RWPE1 (cell line): ENCODE measurements around the gene ARID1B.

Experiments
- CTCF ChIA-PET: fragments of 350-600 bp; sonication (Branson Sonifier 250); formaldehyde crosslinking; extraction: SDS; loops from one replicate; lab custom pipeline; 2021; lab: Yijun Ruan, JAX
- POLR2A ChIA-PET: fragments of 400-600 bp; formaldehyde crosslinking; extraction: SDS; loops from one replicate; lab custom pipeline; 2020; ENCODE audit warnings: antibody characterized with exemption; ENCODE audit not compliant: low non-redundant PET; lab: Yijun Ruan, JAX
- DNase-seq: peaks from one replicate; pipeline ENCODE4 v3.0.0; 2012; ENCODE audit warnings: low spot score
- H3K27ac ChIP-seq: fragments of 450-650 bp; 2 replicates; pipeline ENCODE4 v1.5.1; 2017
- TF ChIP-seq, protein P1 (sequence below): fragments of 450-650 bp; conservative IDR thresholded peaks from 2 replicates; pipeline ENCODE4 v1.5.1; 2017; ENCODE audit warnings: low read depth, mild to moderate bottlenecking

ARID1B gene

GRCh38 chr6:157049133-157049532 lies 272.0 kb downstream of the ARID1B start:
- no peak for DNase-seq
- POLR2A ChIA-PET, result no interaction called here
- TF ChIP-seq, protein P1, sequence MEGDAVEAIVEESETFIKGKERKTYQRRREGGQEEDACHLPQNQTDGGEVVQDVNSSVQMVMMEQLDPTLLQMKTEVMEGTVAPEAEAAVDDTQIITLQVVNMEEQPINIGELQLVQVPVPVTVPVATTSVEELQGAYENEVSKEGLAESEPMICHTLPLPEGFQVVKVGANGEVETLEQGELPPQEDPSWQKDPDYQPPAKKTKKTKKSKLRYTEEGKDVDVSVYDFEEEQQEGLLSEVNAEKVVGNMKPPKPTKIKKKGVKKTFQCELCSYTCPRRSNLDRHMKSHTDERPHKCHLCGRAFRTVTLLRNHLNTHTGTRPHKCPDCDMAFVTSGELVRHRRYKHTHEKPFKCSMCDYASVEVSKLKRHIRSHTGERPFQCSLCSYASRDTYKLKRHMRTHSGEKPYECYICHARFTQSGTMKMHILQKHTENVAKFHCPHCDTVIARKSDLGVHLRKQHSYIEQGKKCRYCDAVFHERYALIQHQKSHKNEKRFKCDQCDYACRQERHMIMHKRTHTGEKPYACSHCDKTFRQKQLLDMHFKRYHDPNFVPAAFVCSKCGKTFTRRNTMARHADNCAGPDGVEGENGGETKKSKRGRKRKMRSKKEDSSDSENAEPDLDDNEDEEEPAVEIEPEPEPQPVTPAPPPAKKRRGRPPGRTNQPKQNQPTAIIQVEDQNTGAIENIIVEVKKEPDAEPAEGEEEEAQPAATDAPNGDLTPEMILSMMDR, result no peak
- CTCF ChIA-PET, result interaction anchor here (0.5 to 0.6 kb wide), 2 partner anchors 37 to 124 kb away, joined by 3 read pairs; no protein-coding TSS in a partner anchor
- no peak overlapping the region for H3K27ac ChIP-seq

DNA sequence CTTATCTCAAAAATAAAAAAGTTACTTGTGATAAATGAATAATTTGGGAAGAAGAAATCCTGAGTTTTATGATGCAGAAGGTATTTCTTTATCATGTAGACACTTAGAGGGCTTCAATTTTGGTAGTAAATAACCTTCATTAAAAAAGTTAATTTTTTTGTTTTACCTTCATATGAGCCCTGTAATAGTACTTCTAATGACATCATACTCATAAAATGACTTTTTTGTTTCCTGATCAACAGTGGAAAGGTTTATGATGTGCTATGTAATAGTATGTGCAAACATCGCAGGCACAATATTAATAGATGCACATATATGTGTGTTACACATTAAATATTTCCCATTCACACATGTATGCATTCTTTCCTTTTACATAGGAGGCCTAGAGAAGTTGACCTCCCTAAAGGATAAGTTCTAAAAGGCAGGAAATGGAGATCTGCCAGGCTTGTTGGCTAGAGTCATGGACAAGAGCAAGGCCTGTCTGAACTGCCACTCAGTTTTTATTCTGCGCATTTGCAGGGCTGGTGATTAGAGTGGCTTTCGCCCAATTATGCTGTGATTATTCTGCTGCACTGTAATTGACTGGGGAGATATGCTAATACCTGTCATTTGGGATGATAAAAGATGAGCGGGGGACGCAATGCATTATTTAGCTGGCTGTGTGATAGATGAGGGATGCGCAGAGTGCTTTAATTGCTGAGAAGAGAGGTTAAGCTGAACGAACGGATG lies 273.5 kb downstream of the ARID1B start:
- H3K27ac ChIP-seq, result no peak overlapping the region
- DNase-seq, result no peak
- ChIA-PET CTCF (no interaction called here), POLR2A (no interaction called here)
- TF ChIP-seq, protein P1, result no peak

DNA sequence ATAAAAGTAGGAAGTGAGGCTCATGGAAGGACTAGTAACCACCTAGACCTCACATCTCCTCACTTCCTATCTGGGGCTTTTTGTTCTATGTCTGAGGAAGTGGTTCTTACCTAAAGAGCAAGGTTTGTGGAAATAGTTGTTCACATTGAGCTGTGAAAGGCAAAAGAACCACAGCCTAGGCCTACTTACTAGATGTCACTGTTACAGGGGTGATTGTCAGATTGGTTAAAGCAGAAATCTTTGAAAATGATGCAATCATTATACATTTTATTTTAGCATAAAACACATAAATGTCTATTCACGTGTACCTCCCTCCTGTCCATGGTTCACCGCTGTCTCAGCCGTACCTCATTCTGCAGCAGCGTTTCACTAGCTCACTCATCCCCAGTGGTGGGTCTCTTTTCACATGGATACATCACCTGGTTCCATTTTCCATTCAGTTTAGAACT lies 277.4 kb downstream of the ARID1B start:
- no peak overlapping the region for H3K27ac ChIP-seq
- ChIA-PET CTCF (interaction anchor here (1.4 kb wide), 1 partner anchor 20 kb away, joined by 3 read pairs; no protein-coding TSS in a partner anchor), POLR2A (no interaction called here)

GRCh38 chr6:157055863-157056262 lies 278.7 kb downstream of the ARID1B start:
- H3K27ac ChIP-seq, result no peak overlapping the region
- ChIA-PET CTCF (interaction anchor here (0.8 to 1.4 kb wide), 2 partner anchors 21 to 345 kb away, joined by 3 to 4 read pairs; no protein-coding TSS in a partner anchor), POLR2A (no interaction called here)
- TF ChIP-seq, protein P1, result no peak
- DNase-seq, result no peak

More for the DNA sequence above, 277.4 kb downstream of the ARID1B start:
- TF ChIP-seq, protein P1, result no peak
- DNase-seq, result no peak

DNA sequence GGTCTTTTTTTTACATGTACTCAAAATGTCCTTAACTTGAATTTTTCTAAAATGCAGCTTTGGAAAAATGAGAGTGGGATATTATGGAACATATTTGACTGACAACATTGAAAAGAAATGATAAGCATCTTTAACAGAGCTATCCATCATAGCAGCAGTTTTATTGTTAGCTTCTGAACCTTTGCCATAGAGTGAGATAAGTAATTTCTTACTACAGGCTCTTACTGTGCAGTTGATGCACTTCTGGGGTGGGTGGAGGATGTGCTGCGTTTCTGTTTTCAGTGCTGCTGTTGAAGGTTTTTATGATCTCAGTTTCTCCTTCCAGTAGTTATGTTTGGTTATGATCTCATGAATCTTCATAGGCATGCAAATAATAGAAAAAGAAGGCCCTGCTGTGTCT lies 279.1 kb downstream of the ARID1B start:
- H3K27ac ChIP-seq, result no peak overlapping the region
- POLR2A ChIA-PET, result no interaction called here
- CTCF ChIA-PET, result interaction anchor here (0.8 to 1.4 kb wide), 2 partner anchors 22 to 346 kb away, joined by 3 to 4 read pairs; no protein-coding TSS in a partner anchor
- no peak for DNase-seq
- TF ChIP-seq, protein P1, result no peak

GRCh38 chr6:157058574-157058973 lies 281.4 kb downstream of the ARID1B start:
- no peak for DNase-seq
- no peak overlapping the region for H3K27ac ChIP-seq
- POLR2A ChIA-PET, result no interaction called here
- CTCF ChIA-PET, result no interaction called here
- TF ChIP-seq, protein P1, result no peak
